ENCODE measurements around the gene BAD.
"Not testable (repeated sequence)": the region's sequence is repeated elsewhere in the genome, so short reads cannot be mapped to it uniquely, and the experiment has no call there.

Gene BAD

DNA sequence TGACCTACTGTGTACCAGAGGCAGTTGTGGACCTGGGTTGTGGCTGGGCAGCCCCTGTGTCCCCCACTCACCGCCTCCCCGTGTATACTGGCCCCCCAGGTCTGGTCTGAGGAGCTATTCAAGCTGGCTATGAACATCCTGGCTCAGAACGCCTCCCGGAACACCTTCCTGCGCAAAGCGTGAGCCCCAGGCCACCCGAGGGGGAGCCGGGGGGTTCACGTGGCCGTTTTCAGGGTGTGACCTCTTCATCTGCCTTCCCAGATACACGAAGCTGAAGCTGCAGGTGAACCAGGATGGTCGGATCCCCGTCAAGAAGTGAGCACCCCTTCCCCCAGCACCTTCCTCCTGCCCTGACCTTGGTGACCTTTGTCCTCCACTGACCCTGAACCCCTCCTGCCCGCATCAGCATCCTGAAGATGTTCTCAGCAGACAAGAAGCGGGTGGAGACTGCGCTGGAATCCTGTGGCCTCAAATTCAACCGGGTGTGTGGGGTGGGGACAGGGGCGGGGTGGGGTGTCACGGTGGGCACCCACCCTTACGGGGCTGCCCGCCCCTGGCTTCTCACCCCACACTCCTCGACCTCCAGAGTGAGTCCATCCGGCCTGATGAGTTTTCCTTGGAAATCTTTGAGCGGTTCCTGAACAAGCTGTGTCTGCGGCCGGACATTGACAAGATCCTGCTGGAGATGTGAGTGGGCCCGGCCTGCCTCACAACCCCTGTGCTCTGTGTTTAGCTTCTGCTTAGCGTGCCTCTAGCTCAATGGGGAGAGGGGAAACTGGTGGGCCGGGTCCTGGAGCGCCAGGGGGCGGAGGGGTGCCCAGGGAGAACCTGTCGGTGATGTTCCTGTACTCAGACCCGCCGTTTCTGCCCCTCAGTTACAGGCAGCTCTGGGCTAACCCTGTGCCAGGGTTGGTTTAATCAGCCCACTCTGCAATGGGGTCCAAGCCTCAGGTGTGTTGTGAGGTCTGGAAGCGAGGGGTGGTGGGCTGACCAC, 29.0 kb downstream of the BAD start:
- no peak for DNase-seq

DNA sequence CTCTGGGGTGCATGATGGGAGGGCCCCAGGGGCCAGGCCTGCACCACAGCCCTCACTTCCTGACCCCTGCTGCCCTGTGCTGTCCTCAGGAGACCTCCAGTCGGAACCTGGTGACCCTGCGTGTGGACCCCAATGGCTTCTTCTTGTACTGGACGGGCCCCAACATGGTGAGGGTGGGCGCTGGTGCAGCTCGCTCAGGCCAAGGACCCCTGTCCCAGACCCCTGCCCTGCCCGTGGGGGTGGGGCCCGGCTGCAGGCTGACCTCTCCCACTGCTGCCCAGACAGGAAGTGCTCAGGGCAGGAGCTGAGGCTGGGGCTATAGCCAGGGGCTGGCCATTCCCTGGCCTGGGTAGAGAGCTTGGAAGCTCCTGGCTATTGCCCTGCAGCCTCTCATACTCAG, 30.1 kb downstream of the BAD start:
- no peak for DNase-seq

DNA sequence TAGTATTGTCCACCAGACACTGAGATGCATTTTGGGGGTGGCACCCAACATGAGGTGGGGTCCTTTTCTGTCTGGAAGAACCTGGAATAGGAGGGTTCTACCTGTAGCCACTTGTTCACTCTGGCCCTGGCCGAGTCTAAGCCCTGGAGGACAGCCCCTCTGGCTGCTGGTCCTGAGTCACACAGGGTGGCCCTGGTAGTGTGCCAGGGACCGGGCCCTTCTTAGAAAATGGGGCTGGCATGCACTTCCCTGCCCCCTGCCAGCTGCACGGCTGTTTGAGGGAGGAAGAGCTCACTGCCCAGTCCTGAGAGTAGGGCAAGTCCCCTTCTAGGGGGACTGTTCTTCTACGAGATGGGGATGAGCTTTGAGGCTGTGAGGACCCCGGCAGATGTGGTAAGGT, 31.0 kb downstream of the BAD start:
- DNase-seq: no peak

DNA sequence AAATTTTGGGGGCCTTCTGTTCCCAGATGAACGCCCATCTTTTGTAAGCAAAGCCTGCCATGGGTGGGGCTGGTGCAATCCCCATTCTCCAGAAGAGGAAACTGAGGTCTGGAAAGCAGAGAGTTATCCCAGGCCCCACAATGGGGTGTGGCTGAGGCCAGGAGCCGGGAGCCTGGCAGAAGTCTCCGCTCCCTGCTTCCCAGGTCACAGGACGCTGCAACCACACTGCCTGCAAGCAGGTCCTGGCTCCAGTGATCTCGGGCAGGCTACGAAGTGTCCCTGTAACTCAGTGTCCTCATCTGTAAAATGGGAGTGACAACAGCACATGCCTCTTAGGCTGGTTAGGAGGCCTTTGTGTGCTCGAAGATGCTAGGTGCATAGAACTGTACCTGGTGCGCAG, 31.4 kb downstream of the BAD start:
- DNase-seq: no peak

DNA sequence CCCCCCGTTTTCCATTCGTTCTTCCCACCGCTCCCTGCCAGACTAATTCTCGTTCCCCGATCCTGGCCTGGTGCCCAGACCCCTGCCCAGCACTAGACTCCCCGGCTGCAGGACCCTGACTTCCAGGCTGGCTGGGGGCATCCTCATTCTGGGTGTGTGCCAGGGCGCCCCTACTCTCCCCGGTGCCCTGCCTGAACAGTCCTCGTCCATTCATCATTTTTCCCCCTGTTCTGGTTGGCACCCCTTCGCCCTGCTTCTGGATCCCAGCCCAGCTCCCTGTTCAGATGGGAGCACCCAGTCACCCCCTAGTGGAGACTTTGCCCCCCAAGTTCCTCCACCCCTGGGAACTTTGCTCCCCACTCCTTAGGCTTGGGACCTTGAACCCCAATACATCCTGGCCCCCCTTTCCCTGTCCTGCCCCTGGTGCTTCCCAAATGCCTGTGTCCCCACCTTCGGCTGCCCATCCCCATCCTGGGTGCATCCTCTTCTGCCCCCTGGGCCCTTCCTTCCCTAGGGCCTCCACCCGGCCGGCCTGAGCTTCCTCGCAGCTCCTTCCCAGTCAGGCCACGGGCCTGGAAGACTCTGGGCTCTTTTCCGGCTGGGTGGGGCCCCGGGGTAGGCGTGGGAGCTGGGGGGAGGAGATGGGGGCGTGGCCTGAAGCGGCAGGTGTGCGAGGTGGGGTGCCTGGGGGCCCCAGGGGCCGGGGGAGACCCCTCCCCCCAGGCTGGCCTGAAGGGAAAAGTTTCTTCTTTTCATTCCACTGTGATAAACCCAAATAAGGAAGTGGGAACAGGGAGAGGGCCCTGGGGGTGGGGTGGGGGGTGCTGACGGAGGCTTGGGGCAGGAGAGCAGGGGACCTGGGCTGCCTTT, 32.2 kb downstream of the BAD start:
- peak; percentile 56 for DNase-seq

DNA sequence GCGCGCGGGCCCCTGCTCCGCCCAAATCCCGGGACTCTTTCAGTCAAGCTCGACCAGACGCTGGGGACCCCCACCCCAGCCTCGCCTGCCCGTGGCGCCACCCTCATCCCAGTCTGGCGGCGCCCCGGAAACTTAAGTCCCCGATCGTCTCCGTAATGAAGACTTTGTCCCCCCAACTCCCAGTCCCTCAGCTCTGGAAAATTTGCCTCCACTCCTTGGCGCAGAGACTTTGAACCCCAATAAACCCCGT, 32.8 kb downstream of the BAD start:
- no peak for DNase-seq

DNA sequence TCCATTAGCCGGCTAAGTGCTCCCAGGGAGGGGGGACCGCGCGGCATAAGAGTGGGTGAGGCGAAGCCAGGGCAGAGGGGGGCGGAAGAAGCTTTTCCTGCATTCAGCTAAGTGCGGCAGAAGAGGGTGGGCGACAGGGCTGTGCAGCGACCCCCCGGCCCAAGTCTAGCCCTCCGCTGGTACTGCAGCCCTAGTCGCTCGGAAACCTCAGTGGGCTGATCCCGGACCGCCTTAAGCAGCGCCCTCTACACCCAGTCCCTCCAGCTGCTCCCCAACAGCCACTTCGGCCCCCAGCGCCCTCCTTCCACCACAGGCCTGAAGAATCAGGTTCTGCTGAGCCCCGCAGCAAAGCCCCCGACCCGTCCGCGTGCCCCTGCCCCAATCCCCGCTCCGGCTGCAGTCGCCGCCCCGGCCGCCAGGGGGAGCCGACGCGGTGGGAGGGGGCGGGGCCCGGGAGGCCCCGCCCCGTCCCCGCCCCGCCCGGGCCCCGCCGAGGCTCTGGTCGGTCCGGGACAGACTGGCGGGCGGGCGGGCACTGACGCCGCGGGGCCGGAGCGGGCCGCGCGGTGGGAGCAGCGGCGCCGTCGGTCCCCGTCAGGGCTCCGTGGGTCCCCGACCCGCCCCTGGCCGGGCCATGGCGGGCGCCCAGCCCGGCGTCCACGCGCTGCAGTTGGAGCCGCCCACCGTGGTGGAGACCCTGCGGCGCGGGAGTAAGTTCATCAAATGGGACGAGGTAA, 33.3 kb downstream of the BAD start, which contains the start of gene PLCB3:
TSS of gene PLCB3 (plus strand) at position 515 of the 737 bp plus-strand sequence. CDS start at position 635, 120 bp downstream.
- DNase-seq: peak; percentile 69

DNA sequence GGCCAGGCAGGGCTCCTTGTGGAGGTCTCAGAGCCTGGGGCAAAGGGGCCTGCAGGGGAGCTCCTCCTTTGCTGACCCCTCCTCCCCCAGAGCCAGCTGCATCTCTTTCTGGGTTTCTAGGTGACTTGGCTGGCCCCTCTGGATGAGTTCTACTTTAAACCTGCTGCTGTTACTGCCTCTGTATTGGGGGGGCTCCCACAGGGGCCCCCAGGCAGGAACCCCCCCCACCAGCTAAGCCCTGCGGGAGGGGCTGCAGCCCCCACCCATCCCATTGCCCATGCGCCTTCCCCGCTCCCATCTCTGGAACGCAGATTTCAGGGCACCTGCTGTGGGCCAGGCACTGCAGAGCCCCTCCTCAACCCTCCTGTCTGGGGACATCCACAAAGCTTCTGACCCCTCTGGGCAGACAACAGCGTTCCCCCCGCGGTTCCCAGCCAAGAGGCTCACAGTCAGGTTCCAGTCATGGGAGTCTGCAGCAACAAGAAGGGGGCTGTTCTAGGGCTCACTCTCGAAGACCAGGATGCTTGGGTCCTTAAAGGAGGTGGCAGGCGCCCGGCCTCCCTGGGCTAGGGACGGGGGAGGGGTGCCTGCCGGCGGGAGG, 34.0 kb downstream of the BAD start:
- no peak for DNase-seq

DNA sequence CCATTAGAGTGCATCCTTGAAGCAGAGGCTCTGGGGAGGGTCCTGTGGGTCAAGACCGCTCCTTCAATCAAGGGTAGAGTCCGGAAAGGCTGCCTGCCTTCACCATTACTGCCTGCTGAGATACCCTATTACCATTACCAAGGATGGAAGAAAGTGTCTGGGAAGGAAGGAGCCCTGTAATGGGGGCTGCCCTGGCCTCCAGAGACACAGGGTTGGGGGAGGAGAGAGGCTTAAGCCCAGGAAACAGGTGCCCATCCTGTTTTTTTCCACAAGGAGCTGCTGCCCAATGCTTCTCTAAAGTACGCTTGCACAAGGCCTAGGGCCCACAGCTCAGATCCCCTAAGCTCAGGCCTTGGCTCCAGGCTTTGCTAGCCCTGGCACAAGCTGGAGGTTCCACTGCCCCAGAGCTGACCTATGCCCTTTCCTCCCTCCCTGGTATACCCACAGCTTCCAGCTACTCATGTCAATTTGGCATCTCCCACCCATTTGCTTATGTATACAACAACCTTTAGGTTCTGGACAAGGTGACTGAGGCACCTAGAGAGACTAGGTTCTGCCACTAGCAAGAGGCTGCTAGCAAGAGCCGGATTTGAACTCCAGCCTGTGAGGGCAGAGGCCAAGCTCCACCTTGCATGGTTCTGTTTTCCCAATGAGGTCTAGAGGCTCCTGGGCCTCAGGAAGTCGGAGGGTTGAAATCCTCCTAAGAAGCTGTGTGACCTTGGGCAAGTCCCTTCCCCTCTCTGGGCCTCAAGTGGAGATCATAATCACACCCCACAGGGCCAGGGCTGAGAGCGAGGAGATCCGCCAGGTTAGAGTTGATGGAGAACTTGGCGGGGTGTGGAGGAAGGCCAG, 34.7 kb downstream of the BAD start:
- DNase-seq: no peak

DNA sequence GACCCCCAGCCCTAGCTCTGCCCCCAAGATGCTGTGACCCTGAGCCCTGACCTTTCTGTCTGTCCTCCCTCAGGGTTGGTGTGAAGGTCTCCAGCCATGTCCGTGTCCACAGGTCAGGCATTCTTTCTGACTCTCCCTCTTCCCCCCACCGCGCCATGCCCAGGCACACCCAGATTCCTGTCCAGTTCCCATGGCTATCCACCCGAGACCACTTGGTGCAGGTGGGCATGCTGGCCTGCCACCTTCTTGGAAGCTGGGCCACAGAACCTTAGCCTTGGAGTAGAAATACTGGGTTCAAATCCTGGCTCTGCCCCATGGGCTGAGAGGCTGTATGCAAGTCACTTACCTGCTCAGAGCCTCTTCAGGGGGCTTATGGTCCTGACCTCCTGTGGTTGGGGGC, 35.4 kb downstream of the BAD start:
- no peak for DNase-seq

DNA sequence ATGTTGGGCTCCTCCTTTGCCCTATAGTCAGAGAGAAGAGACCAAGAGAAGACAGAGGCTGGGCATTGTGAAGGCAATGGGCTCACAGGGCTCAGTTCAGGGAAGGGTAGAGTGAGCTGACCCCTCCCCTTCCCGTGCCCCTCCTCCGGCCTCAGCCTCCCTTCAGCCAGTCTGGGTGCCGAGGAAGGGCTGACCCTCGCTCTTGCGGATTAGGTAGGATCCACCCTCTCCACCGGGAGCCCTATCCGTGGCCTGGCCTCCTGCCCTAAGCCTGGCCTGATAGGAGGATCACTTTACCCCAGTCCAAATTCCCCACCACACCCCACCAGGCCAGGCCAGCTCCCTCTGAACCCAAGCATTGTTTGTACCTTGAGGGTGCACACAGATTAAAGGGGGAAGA, 35.9 kb downstream of the BAD start:
- no peak for DNase-seq

DNA sequence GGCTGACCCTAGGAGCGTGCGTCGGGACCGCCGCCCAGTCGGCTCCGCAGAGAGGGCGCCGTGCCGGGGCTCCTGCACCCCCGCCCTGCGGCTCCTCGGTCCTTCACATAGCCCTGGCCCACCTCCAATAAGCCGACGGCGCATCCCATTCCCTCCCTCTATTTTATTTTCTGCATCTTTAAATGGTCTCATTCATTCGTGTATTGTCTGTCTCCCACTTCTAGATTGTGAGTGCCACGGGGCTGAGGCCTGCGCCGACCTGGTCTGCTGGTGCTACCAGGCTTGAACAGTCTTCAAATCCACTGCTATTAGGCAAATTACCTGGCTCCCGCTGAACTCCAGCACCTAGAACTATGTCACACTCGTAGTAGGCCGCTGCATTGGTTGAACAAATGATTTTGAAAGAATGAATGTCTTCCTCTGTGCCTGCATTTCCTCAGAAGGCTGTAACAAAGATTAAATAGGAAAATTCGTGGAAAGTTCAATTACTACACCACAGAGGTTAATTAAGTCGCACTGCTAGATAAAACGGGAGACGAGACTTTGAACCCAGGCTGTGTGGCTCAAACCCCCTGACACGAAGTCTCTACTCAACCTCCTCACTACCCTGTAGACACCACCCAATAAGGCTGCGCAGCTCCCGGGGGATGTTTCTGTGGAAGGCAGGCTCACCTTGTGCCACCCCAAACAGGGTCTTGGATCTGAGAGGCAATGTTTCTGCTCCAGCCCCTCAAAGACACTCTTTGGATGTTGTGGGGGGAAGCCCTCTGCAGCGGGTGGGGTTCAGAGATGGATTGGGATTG, 36.5 kb downstream of the BAD start:
- no peak for DNase-seq

DNA sequence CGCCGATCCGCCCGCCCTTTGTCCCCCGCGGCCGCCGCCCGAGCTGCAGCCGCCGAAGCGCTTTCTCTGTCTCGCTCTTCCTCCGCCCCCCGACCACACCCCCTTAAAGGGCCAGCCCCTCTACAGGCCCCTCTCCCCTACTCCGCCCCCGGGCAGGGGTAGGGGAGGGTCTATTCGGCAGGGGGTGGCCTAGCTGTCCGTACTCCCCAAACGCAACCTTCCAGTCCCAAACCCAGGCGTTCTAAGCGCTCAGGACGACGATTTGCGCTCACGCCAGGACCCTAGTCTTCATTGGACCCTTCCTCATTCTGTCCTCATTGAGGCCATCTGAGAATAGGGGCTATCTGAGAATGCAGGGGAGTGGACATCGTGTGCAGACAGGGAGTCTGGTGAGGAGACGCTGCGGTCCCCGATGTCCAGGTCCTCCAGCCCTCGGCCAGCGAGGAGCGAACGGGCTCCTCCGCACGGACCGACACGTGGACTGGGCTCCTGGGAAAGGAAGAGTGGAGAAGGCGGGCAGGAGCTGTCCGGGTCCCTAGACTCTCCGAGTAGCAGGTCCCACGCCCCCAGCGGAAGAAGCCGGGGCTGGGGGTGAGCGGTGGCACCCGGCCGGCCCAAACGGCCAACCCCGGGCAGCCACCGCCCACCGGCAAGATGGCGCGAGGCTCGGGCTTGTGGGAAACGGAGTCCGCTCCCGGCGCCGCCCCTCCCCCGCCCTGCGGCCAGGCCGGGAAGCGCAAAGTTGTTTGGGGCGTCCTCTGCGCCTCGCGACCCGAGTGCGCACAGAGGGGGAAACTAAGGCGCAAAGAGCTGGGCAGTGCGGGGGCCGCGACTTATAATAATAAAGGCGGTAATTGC, 37.4 kb downstream of the BAD start, which contains the start of gene PPP1R14B:
TSS of gene PPP1R14B (minus strand) at position 73 of the 858 bp plus-strand sequence. CDS start 270 bp downstream, outside the sequence.
- DNase-seq: peak; percentile 93

DNA sequence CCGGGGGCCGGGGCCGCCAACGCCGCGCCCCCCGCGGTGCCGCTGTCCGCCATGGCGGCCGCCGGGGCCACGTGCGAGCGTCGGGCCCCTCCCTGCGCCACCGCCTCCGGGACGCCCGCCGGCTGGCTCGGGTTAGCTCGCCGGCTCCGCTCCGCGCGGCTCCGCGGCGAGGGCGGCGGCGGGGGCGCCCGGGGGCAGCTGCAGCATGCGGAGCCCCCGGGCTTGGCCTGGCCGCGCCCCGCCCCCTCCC, 37.9 kb downstream of the BAD start:
- not testable (repeated sequence) for DNase-seq

DNA sequence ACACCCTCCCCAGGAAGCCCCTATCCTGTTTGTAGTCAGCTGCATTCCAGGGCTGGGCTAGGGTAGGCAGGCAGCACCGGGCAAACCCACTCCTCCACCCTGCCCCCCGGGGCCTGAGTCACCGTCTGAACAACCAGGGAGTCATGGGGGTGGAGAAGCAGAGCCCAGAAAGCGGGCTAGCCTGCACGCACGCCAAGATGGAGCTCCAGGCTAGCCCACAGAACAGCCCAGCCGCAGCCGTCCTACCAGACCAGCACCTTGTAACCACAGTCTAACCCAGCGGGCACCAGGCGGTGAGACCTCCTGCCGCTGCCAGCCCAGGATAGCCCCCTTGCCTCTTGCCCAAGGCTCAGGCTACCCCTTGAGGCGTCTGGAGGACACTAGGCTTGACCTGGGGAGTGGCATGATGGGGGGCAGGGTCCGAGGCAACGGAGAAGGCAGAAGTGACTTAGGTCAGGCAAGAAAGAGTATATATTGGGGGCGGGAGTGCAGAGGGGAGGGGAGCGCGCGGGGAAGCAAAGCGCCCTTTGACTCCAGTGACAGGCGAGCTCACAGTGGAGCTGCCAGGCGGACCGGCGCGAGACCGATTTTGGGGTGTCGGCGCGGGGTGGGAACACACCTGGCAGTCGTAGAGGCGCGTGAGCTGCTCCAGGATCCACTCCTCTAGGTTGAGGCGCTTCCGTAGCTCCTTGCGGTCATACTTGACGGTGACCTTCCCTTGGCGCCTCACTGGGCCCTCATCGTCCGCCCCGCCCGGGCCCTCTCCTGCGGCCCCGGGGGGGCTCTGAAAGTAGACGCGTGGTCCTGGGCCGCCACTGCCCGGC, 38.5 kb downstream of the BAD start:
- peak; percentile 90 for DNase-seq

DNA sequence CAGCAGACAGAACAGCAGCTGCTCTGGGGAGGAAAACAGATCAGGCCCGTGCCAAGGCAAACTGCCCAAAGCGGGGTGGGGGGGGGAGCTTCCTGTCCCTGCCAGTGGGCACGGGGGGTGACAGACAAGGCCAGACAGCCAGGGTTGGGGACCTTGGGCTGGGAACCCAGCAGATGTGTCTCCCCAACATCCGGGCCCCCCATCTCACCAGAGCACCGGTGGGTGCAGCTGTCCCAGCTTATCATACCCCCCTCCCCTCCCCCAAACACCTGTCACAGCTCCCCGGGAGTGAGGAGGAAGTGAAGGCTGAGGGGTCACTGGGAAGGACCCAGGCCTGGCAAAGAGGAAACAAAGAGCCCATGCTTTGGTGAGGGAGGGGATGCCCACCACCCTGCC, 39.1 kb downstream of the BAD start:
- DNase-seq: peak; percentile 44

DNA sequence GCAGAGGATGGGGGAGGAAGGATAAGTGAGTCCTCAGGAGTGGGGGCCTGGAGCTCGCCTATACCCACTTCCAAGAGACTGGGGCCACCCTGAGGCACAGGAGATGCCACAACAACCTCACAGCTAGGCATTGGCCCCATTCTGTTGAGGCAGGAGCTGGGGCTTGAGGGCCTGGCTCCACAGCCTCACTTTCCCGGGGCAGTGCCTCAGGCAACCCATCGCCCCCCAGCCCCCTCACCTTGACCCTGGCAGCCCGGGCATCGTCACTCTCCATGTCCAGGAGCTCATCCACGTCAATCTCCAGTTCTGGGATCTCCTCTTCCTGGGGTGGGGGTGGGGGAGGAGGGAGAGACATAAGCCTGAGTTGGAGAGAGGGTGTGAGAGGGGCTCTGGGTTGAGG, 39.5 kb downstream of the BAD start:
- DNase-seq: no peak

DNA sequence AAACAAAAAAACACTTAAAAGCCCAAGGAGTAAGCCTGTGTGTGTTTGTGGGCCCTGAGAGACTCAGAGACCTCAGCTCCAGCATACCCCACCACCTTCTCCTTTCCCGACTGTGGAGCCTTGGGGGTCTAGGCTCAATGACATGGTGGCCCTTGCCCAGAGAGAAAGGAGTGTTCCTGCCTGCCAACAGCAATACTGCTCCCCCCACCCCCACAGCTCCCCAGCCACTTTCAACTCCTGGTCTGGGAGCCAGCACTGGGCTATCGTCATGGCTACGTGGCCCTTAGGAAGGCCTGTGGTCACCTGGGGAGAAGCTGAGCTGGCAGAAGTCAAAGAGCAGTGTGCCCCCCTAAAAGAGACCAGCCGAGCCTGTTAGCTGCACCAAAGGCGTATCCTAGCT, 40.4 kb downstream of the BAD start:
- no peak for DNase-seq

DNA sequence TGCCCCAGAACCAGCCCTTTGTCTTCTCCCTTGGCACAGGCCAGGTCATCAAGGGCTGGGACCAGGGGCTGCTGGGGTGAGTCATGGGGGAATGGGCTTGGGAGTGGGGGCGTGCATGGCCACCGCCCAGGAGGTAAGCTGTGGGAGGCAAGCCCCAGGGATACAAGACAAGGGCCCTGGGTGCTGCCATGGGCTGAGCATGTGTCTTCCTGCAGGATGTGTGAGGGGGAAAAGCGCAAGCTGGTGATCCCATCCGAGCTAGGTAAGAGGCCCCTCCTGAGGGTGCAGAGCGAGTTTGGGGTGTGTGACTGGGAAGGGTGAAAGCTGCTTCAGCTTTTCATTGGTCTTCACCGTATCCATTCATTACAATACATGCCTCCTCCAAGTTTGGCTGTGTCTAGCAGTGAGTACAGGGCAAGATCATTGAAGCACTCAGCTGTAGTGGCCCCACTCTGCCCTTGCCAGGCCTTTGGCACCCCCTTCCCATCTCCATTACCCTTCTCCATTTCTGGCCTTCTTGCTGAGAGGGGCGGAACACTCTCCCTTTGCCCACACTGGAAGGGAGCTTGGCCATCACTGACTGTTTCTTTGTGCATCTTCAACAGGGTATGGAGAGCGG, 41.1 kb downstream of the BAD start:
- no peak for DNase-seq

Data from stimulated activated CD4-positive, alpha-beta T cell treated with anti-CD3 and anti-CD28 coated beads, Interleukin-15, amount 100 ng/mL, for 24 hours (primary cell).